ENCODE results near the gene RAD51D. TPM values are rescaled to one million over a fixed set of nuclear protein-coding genes. Genes with fewer than 3 reads are reported as not detected.
"Not testable (repeated sequence)": the region's sequence is repeated elsewhere in the genome, so short reads cannot be mapped to it uniquely, and the experiment has no call there.

RAD51D gene
- total RNA-seq: 10 to 100 TPM; 28.5 to 30.8 TPM

- ChIA-PET CTCF (interaction anchor here (0.7 to 3.1 kb wide), 32 partner anchors 8 to 699 kb away, joined by 3 to 21 read pairs (median 4); partner anchors contain the start of genes CCT6B, LIG3, NLE1 and ZNF830), POLR2A (interaction anchor here (0.8 to 1.3 kb wide), 3 partner anchors 9 to 138 kb away, joined by 3 to 4 read pairs (median 3); no protein-coding TSS in a partner anchor)
Observed at GRCh38 chr17:35119370-35120165, at the start of gene RAD51D. Gene RAD51D, minus strand, starts transcription at chr17:35119860. Its CDS starts 247 bp downstream, at chr17:35119613.

- ChIA-PET POLR2A (no interaction called here), CTCF (no interaction called here)
Observed at GRCh38 chr17:35167666-35168065, 48.0 kb upstream of the RAD51D start.

- POLR2A ChIA-PET: no interaction called here
- CTCF ChIA-PET: interaction anchor here (0.5 kb wide), 1 partner anchor 13 kb away, joined by 3 read pairs; no protein-coding TSS in a partner anchor
Observed at GRCh38 chr17:35167046-35167445, 47.4 kb upstream of the RAD51D start.

- ChIA-PET POLR2A (no interaction called here), CTCF (interaction anchor here (0.7 kb wide), 1 partner anchor 25 kb away, joined by 3 read pairs; no protein-coding TSS in a partner anchor)
Observed at GRCh38 chr17:35166526-35166925, 46.9 kb upstream of the RAD51D start.

GRCh38 chr17:35164716-35165115 lies 45.1 kb upstream of the RAD51D start:
- POLR2A ChIA-PET: no interaction called here
- CTCF ChIA-PET: no interaction called here

- CTCF ChIA-PET: no interaction called here
- POLR2A ChIA-PET: interaction anchor here (0.6 kb wide), 1 partner anchor 9 kb away, joined by 4 read pairs; no protein-coding TSS in a partner anchor
Observed at GRCh38 chr17:35163886-35164285, 44.2 kb upstream of the RAD51D start.

- ChIA-PET POLR2A (no interaction called here), CTCF (interaction anchor here (0.9 kb wide), 1 partner anchor 10 kb away, joined by 3 read pairs; no protein-coding TSS in a partner anchor)
Observed at GRCh38 chr17:35162755-35163154, 43.1 kb upstream of the RAD51D start.

GRCh38 chr17:35161281-35161761 lies 41.7 kb upstream of the RAD51D start:
- POLR2A ChIA-PET: no interaction called here
- CTCF ChIA-PET: no interaction called here

GRCh38 chr17:35160354-35161201 lies 40.9 kb upstream of the RAD51D start:
- ChIA-PET CTCF (no interaction called here), POLR2A (no interaction called here)

GRCh38 chr17:35159940-35160339 lies 40.3 kb upstream of the RAD51D start:
- ChIA-PET POLR2A (no interaction called here), CTCF (no interaction called here)

GRCh38 chr17:35155246-35155645 lies 35.6 kb upstream of the RAD51D start:
- POLR2A ChIA-PET: no interaction called here
- CTCF ChIA-PET: no interaction called here

- ChIA-PET CTCF (no interaction called here), POLR2A (no interaction called here)
Observed at GRCh38 chr17:35154196-35155165, 34.8 kb upstream of the RAD51D start.

GRCh38 chr17:35152421-35153140 lies 32.9 kb upstream of the RAD51D start:
- ChIA-PET CTCF (interaction anchor here (0.7 kb wide), 1 partner anchor 9 kb away, joined by 4 read pairs; no protein-coding TSS in a partner anchor), POLR2A (no interaction called here)

GRCh38 chr17:35151080-35151479 lies 31.4 kb upstream of the RAD51D start:
- CTCF ChIA-PET, POLR2A ChIA-PET: not testable (repeated sequence)

GRCh38 chr17:35149941-35150340 lies 30.3 kb upstream of the RAD51D start:
- ChIA-PET CTCF (no interaction called here), POLR2A (no interaction called here)

GRCh38 chr17:35148144-35148543 lies 28.5 kb upstream of the RAD51D start:
- ChIA-PET POLR2A (no interaction called here), CTCF (no interaction called here)

GRCh38 chr17:35147375-35147905 lies 27.8 kb upstream of the RAD51D start, which contains the start of gene UNC45B:
Gene UNC45B, plus strand, starts transcription at chr17:35147817. Its CDS starts 447 bp downstream, at chr17:35148264.
- ChIA-PET CTCF (interaction anchor here (1.2 kb wide), 1 partner anchor 390 kb away, joined by 3 read pairs; the partner anchor contains the start of gene SLFN12L), POLR2A (no interaction called here)

GRCh38 chr17:35146214-35146833 lies 26.7 kb upstream of the RAD51D start:
- CTCF ChIA-PET: interaction anchor here (1.2 kb wide), 1 partner anchor 391 kb away, joined by 3 read pairs; the partner anchor contains the start of gene SLFN12L
- POLR2A ChIA-PET: no interaction called here

Data from activated CD8-positive, alpha-beta memory T cell treated with anti-CD3 and anti-CD28 coated beads for 36 hours (primary cell).